ENCODE data around the gene TSLP. TPM values are rescaled to one million over a fixed set of nuclear protein-coding genes. Genes with fewer than 3 reads are reported as not detected.

TSLP gene
- total RNA-seq, 4 donors from 2014 or later = 1.1 to 2.2 (median 1.2) TPM; not detected in 1

DNA sequence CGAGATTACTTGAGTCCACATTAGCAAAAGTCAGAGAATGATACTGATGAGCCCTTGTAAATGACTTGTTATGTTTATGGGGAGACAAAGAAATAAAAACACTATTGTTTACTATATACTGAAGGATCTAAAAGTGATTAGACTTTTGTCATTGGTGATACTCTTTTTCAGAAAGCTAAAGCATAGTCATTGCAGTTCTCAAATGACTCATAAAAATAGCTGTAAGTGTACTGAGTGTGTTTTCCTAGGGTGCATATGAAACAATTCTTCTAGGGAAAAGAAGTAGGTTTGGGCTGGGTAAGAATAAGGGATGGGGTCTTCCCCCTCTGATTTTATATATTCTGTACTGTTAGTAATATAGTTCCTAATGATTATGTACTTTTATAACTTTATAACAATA, 53.3 kb downstream of the TSLP start:
- TF ChIP-seq, protein P1, sequence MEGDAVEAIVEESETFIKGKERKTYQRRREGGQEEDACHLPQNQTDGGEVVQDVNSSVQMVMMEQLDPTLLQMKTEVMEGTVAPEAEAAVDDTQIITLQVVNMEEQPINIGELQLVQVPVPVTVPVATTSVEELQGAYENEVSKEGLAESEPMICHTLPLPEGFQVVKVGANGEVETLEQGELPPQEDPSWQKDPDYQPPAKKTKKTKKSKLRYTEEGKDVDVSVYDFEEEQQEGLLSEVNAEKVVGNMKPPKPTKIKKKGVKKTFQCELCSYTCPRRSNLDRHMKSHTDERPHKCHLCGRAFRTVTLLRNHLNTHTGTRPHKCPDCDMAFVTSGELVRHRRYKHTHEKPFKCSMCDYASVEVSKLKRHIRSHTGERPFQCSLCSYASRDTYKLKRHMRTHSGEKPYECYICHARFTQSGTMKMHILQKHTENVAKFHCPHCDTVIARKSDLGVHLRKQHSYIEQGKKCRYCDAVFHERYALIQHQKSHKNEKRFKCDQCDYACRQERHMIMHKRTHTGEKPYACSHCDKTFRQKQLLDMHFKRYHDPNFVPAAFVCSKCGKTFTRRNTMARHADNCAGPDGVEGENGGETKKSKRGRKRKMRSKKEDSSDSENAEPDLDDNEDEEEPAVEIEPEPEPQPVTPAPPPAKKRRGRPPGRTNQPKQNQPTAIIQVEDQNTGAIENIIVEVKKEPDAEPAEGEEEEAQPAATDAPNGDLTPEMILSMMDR (IDR thresholded peaks at IDR 0.05) = no peak
- DNase-seq (ENCODE audit: low spot score) (no peak), ATAC-seq (ENCODE audit: low FRiP score) (no peak)

DNA sequence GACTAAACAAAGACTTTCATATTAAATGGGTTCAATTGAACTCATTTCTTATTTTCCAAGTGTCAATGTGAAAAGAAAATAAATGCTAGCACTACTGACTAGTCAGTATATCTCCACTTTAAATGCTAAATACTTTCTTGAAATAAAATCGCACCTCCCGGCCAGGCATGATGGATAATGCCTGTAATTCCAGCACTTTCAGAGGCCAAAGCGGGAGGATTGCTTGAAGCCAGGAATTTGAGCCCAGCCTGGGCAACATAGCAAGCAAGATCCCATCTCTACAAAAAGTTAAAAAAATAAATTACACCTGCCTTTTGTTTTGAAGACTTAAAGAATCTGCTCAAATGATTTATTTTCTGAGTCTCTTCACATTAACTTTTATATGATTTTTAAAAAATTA, 55.4 kb downstream of the TSLP start:
- TF ChIP-seq, protein P1 (IDR thresholded peaks at IDR 0.05) = no peak
- DNase-seq (ENCODE audit: low spot score) = no peak
- ATAC-seq (ENCODE audit: low FRiP score) = no peak

Other genes starting within 250 kb of the TSLP start
- gene WDR36, start 20.6 kb downstream of the TSLP start, total RNA-seq = 10 to 100 TPM; 26.6 to 55.1 (median 30.5) TPM
- gene CAMK4, start 152.7 kb downstream of the TSLP start, total RNA-seq = 1 to 10 TPM in 2 of 4 donors, under 1 TPM in 2; 0.44 to 3.8 (median 1.7) TPM

Data from omental fat pad (tissue), 4 donors.